Liver (tissue), 9 donors: Measurements from ENCODE around the gene LSM2. TPM values are rescaled to one million over a fixed set of nuclear protein-coding genes. Genes with fewer than 3 reads are reported as not detected.
A peak's percentile ranks its signal among the peaks of the same experiment; 100 is the strongest.

ENCODE experiments used
- DNase-seq: peaks from one replicate; pipeline ENCODE4 v3.0.0-alpha.2; 2017; ENCODE audit warnings: low spot score
- H3K27ac ChIP-seq, 2 donors: one replicate each; pipeline ENCODE4 v1.7.0; 2013; ENCODE audit warnings: inconsistent platforms in 2 of 2, low read length in 2 of 2, control low read depth in 1 of 2, low read depth in 1 of 2, mild to moderate bottlenecking in 1 of 2
- H3K27me3 ChIP-seq, 4 donors: one replicate each; pipeline versions ENCODE4 v1.6.1 to v1.7.0; 2013; ENCODE audit warnings: low read length in 3 of 4, inconsistent platforms in 1 of 4, mild to moderate bottlenecking in 1 of 4, moderate library complexity in 1 of 4; ENCODE audit not compliant: control insufficient read depth in 4 of 4, insufficient read depth in 4 of 4
- H3K36me3 ChIP-seq, 4 donors: one replicate each; pipeline versions ENCODE4 v1.6.1 to v1.7.0; 2013; ENCODE audit warnings: low read length in 3 of 4, mild to moderate bottlenecking in 3 of 4, low read depth in 1 of 4, moderate library complexity in 1 of 4; ENCODE audit not compliant: control insufficient read depth in 4 of 4, insufficient read depth in 3 of 4
- H3K4me1 ChIP-seq, 4 donors: one replicate each; pipeline versions ENCODE4 v1.6.1 to v1.7.0; 2013; ENCODE audit warnings: low read length in 3 of 4, mild to moderate bottlenecking in 3 of 4, moderate library complexity in 1 of 4; ENCODE audit not compliant: control insufficient read depth in 4 of 4, insufficient read depth in 4 of 4
- H3K4me3 ChIP-seq, 3 donors: one replicate each; pipeline versions ENCODE4 v1.6.1 to v1.7.0; 2013; ENCODE audit warnings: low read length in 3 of 3, control low read depth in 1 of 3, low read depth in 1 of 3, mild to moderate bottlenecking in 1 of 3
- H3K9ac ChIP-seq, 2 donors: one replicate each; pipeline ENCODE4 v1.7.0; 2013; ENCODE audit warnings: low read length in 2 of 2, mild to moderate bottlenecking in 2 of 2, moderate library complexity in 2 of 2, control low read depth in 1 of 2, low read depth in 1 of 2
- H3K9me3 ChIP-seq, 4 donors: one replicate each; pipeline versions ENCODE4 v1.6.1 to v1.7.0; 2013; ENCODE audit warnings: low read length in 3 of 4; ENCODE audit not compliant: control insufficient read depth in 4 of 4
- EGR1 ChIP-seq, 2 donors: IDR thresholded peaks; 2 replicates each; pipeline ENCODE4 v1.6.1; 2016 to 2018; ENCODE audit warnings: antibody characterized with exemption in 2 of 2, low read depth in 2 of 2
- FOXA1 ChIP-seq: IDR thresholded peaks from 2 replicates; pipeline ENCODE4 v1.6.1; 2016; ENCODE audit warnings: antibody characterized with exemption
- FOXA2 ChIP-seq: IDR thresholded peaks from 2 replicates; pipeline ENCODE4 v1.6.1; 2016; ENCODE audit warnings: antibody characterized with exemption
- GABPA ChIP-seq, 2 donors: IDR thresholded peaks in 1 of 2; conservative IDR thresholded peaks in 1 of 2; 2 replicates each; pipeline ENCODE4 v1.6.1; 2016; ENCODE audit warnings: antibody characterized with exemption in 2 of 2, mild to moderate bottlenecking in 1 of 2, moderate library complexity in 1 of 2
- HNF4A ChIP-seq, 2 donors: conservative IDR thresholded peaks; 2 replicates each; pipeline ENCODE4 v1.6.1; 2016; ENCODE audit warnings: antibody characterized with exemption in 2 of 2, mild to moderate bottlenecking in 2 of 2
- HNF4G ChIP-seq: IDR thresholded peaks from 2 replicates; pipeline ENCODE4 v1.6.1; 2016; ENCODE audit warnings: antibody characterized with exemption
- JUND ChIP-seq, 2 donors: IDR thresholded peaks; 2 replicates each; pipeline ENCODE4 v1.6.1; 2016; ENCODE audit warnings: antibody characterized with exemption in 2 of 2
- NR2F2 ChIP-seq: IDR thresholded peaks from 2 replicates; pipeline ENCODE4 v1.6.1; 2016; ENCODE audit warnings: antibody characterized with exemption
- RAD21 ChIP-seq, 2 donors: IDR thresholded peaks; 2 replicates each; pipeline ENCODE4 v1.6.1; 2016; ENCODE audit warnings: antibody characterized with exemption in 2 of 2, mild to moderate bottlenecking in 2 of 2
- RXRA ChIP-seq, 2 donors: IDR thresholded peaks; 2 replicates each; pipeline ENCODE4 v1.6.1; 2017 to 2018; ENCODE audit warnings: antibody characterized with exemption in 2 of 2, mild to moderate bottlenecking in 1 of 2
- SP1 ChIP-seq: IDR thresholded peaks from 2 replicates; pipeline ENCODE4 v1.6.1; 2018; ENCODE audit warnings: antibody characterized with exemption, mild to moderate bottlenecking
- TAF1 ChIP-seq: conservative IDR thresholded peaks from 2 replicates; pipeline ENCODE4 v1.6.1; 2016; ENCODE audit warnings: antibody characterized with exemption, mild to moderate bottlenecking
- YY1 ChIP-seq: IDR thresholded peaks from 2 replicates; pipeline ENCODE4 v1.6.1; 2016; ENCODE audit warnings: antibody characterized with exemption, mild to moderate bottlenecking
- WGBS: extraction: QIAGEN DNeasy Blood & Tissue Kit; methylation state at CpG from one replicate; pipeline ENCODE4 v1.1.7; 2013; 5-methylcytosine and 5-hydroxymethylcytosine counted together
- polyA plus RNA-seq, 2 donors: library from polyadenylated mRNA; stranded (reverse) in 1 of 2; unstranded in 1 of 2; fragments of 200-250 nt in 1 of 2; fragments of >200 nt in 1 of 2; fragmentation: Nextera tagmentation in 1 of 2; extraction: Ambion mirVana in 1 of 2; gene quantifications; one replicate each; pipeline versions ENCODE4 v1.2.1 to v1.2.3, GENCODE V29; 2013 to 2015
- total RNA-seq, 2 donors: library from RNA; depleted of rRNA; stranded (reverse); fragments of >200 nt; gene quantifications; one replicate each; pipeline ENCODE4 v1.2.3, GENCODE V29; 2014
- TF ChIP-seq, protein P1 (sequence below): fragments of 150-350 bp; IDR thresholded peaks from 2 replicates; pipeline ENCODE4 v1.5.1; 2017; ENCODE audit warnings: improper control_type of control experiment, low read depth, low read length; ENCODE audit not compliant: missing input control
- TF ChIP-seq, protein P2 (sequence below): IDR thresholded peaks from 2 replicates; pipeline ENCODE4 v1.6.1; 2016; ENCODE audit warnings: antibody characterized with exemption
- TF ChIP-seq, protein P3 (sequence below): IDR thresholded peaks from 2 replicates; pipeline ENCODE4 v1.6.1; 2016; ENCODE audit warnings: antibody characterized with exemption
- TF ChIP-seq, protein P4 (sequence below): IDR thresholded peaks from 2 replicates; pipeline ENCODE4 v1.6.1; 2016; ENCODE audit warnings: antibody characterized with exemption, mild to moderate bottlenecking
- TF ChIP-seq, protein P5 (sequence below): IDR thresholded peaks from 2 replicates; pipeline ENCODE4 v1.6.1; 2016; ENCODE audit warnings: antibody characterized with exemption
- donor health status: healthy.
- donor health status: healthy.
- donor health status: healthy.
- donor health status: healthy.
- donor health status: healthy.

Gene LSM2
- total and polyA plus RNA-seq, 4 donors = 7.3 to 18.7 (median 15.5) TPM

DNA sequence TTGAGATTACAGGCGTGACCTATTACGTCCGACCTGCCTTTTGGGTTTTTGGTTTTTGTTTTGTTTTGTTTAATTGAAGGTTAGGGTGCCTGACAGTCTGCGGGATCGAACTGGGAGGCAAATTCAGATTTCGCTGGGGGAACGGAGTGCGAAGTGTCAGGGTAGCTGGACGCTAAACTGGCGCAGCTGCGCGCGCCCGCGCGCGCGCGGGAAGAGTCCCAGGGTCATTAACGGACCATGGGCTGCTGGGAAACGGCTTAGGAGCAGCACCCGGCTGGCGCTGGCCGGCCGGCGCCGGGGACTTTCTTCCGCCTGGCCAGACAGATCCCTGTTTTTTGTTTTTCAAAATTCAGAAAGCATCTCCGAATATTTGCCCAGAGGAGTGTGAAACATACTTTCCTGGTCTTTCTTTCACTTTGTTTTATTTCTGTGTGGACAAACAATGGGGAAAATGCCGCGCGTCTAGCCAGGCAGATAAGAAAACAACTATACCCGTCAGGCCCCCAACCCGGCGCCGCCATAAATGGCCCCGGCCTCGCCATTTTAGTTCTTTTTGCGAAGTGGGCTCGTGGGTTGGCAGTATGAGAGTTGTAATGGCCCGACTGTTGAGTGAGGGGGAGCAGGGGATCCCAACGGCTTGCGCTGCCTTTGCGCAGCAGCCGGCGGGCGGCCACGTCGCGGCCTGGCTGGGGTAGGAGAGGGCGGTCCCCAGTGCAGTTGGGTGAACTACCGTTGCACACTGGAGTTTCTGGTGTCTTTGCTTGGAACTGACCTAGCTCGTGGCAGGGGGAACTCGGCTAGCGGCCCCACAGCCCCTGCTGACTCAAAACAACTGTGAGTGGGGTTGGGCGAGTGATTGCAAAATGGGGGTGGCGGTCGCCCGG is 27.8 kb upstream of the LSM2 start (continued):
- TF ChIP-seq EGR1 (IDR thresholded peaks at IDR 0.05; ENCODE audit: low read depth in 2 of 2) (peak in 1 of 2 donors; percentile 24), FOXA1 (no peak), FOXA2 (peak; percentile 17), RAD21 (IDR thresholded peaks at IDR 0.05) (peak; percentile 33 to 43)
- TF ChIP-seq, protein P1, sequence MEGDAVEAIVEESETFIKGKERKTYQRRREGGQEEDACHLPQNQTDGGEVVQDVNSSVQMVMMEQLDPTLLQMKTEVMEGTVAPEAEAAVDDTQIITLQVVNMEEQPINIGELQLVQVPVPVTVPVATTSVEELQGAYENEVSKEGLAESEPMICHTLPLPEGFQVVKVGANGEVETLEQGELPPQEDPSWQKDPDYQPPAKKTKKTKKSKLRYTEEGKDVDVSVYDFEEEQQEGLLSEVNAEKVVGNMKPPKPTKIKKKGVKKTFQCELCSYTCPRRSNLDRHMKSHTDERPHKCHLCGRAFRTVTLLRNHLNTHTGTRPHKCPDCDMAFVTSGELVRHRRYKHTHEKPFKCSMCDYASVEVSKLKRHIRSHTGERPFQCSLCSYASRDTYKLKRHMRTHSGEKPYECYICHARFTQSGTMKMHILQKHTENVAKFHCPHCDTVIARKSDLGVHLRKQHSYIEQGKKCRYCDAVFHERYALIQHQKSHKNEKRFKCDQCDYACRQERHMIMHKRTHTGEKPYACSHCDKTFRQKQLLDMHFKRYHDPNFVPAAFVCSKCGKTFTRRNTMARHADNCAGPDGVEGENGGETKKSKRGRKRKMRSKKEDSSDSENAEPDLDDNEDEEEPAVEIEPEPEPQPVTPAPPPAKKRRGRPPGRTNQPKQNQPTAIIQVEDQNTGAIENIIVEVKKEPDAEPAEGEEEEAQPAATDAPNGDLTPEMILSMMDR = no peak
- TF ChIP-seq, protein P2, sequence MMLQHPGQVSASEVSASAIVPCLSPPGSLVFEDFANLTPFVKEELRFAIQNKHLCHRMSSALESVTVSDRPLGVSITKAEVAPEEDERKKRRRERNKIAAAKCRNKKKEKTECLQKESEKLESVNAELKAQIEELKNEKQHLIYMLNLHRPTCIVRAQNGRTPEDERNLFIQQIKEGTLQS = no peak

DNA sequence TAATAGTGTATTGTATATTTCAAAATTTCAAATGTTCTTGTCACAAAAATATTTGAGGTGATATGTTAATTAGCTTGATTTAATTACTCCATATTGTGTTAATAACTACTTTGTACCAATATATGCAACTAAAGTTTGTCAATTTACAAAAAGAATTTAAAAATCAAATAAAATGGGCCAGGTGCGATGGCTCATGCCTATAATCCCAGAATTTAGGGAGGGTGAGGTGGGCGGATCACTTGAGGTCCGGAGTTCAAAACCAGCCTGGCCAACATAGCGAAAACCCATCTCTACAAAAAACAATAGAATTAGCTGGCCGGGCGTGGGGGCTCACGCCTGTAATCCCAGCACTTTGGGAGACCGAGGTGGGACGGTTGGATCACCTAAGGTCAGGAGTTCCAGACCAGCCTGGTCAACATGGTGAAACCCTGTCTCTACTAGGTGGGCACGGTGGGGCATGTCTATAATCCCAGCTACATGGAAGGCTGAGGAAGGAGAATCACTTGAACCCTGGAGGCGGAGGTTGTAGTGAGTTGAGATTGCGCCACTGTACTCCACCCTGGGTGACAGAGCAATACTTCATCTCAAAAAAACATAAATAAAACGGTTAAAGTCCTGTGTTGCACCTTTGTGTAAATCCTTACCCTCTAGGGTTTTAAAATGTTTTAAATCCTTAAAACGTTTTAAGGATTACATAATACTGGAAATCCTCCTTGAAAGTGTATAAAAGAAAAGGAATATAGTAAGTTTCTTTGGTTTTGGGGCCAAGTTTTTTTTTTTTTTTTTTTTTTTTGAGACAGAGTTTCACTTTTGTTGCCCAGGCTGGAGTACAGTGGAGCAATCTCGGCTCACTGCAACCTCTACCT is 24.8 kb upstream of the LSM2 start:
- no peaks in the 10 kb centered on the region for H3K27me3 ChIP-seq
- H3K9ac ChIP-seq = no peak overlapping the region
- peak overlapping the region in 1 of 2 donors; percentile 73 for H3K27ac ChIP-seq
- no peak overlapping the region for H3K4me3 ChIP-seq
- 77% methylated on average over 15 of the region's 15 CpGs for whole genome bisulfite sequencing
- no peak for DNase-seq
- peaks cover 1 to 21% (median 16%) of the 10 kb centered on the region in 4 donors for H3K4me1 ChIP-seq
- no peaks in the 10 kb centered on the region for H3K36me3 ChIP-seq
- TF ChIP-seq TAF1 = no peak
- TF ChIP-seq GABPA (IDR thresholded peaks at IDR 0.05 in 1 of 2, conservative IDR thresholded peaks at IDR 0.05 in 1 of 2) = no peak
- no peak for TF ChIP-seq RAD21 (IDR thresholded peaks at IDR 0.05)
- TF ChIP-seq, protein P3, sequence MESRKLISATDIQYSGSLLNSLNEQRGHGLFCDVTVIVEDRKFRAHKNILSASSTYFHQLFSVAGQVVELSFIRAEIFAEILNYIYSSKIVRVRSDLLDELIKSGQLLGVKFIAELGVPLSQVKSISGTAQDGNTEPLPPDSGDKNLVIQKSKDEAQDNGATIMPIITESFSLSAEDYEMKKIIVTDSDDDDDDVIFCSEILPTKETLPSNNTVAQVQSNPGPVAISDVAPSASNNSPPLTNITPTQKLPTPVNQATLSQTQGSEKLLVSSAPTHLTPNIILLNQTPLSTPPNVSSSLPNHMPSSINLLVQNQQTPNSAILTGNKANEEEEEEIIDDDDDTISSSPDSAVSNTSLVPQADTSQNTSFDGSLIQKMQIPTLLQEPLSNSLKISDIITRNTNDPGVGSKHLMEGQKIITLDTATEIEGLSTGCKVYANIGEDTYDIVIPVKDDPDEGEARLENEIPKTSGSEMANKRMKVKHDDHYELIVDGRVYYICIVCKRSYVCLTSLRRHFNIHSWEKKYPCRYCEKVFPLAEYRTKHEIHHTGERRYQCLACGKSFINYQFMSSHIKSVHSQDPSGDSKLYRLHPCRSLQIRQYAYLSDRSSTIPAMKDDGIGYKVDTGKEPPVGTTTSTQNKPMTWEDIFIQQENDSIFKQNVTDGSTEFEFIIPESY = no peak
- TF ChIP-seq, protein P4, sequence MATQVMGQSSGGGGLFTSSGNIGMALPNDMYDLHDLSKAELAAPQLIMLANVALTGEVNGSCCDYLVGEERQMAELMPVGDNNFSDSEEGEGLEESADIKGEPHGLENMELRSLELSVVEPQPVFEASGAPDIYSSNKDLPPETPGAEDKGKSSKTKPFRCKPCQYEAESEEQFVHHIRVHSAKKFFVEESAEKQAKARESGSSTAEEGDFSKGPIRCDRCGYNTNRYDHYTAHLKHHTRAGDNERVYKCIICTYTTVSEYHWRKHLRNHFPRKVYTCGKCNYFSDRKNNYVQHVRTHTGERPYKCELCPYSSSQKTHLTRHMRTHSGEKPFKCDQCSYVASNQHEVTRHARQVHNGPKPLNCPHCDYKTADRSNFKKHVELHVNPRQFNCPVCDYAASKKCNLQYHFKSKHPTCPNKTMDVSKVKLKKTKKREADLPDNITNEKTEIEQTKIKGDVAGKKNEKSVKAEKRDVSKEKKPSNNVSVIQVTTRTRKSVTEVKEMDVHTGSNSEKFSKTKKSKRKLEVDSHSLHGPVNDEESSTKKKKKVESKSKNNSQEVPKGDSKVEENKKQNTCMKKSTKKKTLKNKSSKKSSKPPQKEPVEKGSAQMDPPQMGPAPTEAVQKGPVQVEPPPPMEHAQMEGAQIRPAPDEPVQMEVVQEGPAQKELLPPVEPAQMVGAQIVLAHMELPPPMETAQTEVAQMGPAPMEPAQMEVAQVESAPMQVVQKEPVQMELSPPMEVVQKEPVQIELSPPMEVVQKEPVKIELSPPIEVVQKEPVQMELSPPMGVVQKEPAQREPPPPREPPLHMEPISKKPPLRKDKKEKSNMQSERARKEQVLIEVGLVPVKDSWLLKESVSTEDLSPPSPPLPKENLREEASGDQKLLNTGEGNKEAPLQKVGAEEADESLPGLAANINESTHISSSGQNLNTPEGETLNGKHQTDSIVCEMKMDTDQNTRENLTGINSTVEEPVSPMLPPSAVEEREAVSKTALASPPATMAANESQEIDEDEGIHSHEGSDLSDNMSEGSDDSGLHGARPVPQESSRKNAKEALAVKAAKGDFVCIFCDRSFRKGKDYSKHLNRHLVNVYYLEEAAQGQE = no peak
- TF ChIP-seq SP1 = no peak
- no peak for TF ChIP-seq NR2F2
- TF ChIP-seq FOXA2 = no peak
- no peak for TF ChIP-seq EGR1 (IDR thresholded peaks at IDR 0.05; ENCODE audit: low read depth in 2 of 2)
- TF ChIP-seq YY1 = no peak
- TF ChIP-seq JUND (IDR thresholded peaks at IDR 0.05) = no peak
- TF ChIP-seq RXRA (IDR thresholded peaks at IDR 0.05) = no peak
- no peak for TF ChIP-seq HNF4G
- TF ChIP-seq, protein P2 = no peak
- TF ChIP-seq, protein P5, sequence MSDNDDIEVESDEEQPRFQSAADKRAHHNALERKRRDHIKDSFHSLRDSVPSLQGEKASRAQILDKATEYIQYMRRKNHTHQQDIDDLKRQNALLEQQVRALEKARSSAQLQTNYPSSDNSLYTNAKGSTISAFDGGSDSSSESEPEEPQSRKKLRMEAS = no peak
- TF ChIP-seq, protein P1 = no peak
- no peak for TF ChIP-seq FOXA1
- TF ChIP-seq HNF4A (conservative IDR thresholded peaks at IDR 0.05) = no peak
- H3K9me3 ChIP-seq = no peaks in the 10 kb centered on the region
